Right renal cortex interstitium (tissue), 3 donors: ENCODE results near the gene REEP1. TPM values are rescaled to one million over a fixed set of nuclear protein-coding genes. Genes with fewer than 3 reads are reported as not detected.
"Not testable (repeated sequence)": the region's sequence is repeated elsewhere in the genome, so short reads cannot be mapped to it uniquely, and the experiment has no call there.

Experiments
- DNase-seq, 3 donors: peaks; one replicate each; pipeline ENCODE4 v3.0.0-alpha.2; 2013; ENCODE audit warnings: low read depth in 3 of 3, low spot score in 2 of 3
- polyA plus RNA-seq, 3 donors: library from polyadenylated mRNA; unstranded; fragments of 120-200 nt; gene quantifications; one replicate each; pipeline ENCODE4 v1.2.1, GENCODE V29; 2013; ENCODE audit not compliant: insufficient read length in 3 of 3

The REEP1 gene
- polyA plus RNA-seq, 3 donors, result 3.0 to 3.3 (median 3.0) TPM

- no peak for DNase-seq
Measured at GRCh38 chr2:86347401-86347800, 10.0 kb upstream of the REEP1 start.

- not testable (repeated sequence) for DNase-seq
Measured at GRCh38 chr2:86345783-86346370, 8.5 kb upstream of the REEP1 start.

GRCh38 chr2:86344404-86344803, 7.0 kb upstream of the REEP1 start:
- no peak for DNase-seq

GRCh38 chr2:86342488-86342887, 5.1 kb upstream of the REEP1 start:
- no peak for DNase-seq

GRCh38 chr2:86341470-86341869, 4.0 kb upstream of the REEP1 start:
- DNase-seq, result no peak

GRCh38 chr2:86338778-86339295, 1.4 kb upstream of the REEP1 start:
- DNase-seq, result no peak

GRCh38 chr2:86336675-86337243, 667 bp downstream of the REEP1 start:
- no peak for DNase-seq

GRCh38 chr2:86335865-86336674, 1.4 kb downstream of the REEP1 start:
- no peak for DNase-seq

GRCh38 chr2:86333378-86333777, 4.0 kb downstream of the REEP1 start:
- no peak for DNase-seq

GRCh38 chr2:86332654-86333053, 4.8 kb downstream of the REEP1 start:
- DNase-seq, result no peak

- DNase-seq, result no peak
Measured at GRCh38 chr2:86331384-86331783, 6.0 kb downstream of the REEP1 start.

- no peak for DNase-seq
Measured at GRCh38 chr2:86330001-86330400, 7.4 kb downstream of the REEP1 start.

- DNase-seq, result no peak
Measured at GRCh38 chr2:86323273-86324021, 14.0 kb downstream of the REEP1 start.

GRCh38 chr2:86319700-86320580, 17.5 kb downstream of the REEP1 start:
- DNase-seq, result no peak

GRCh38 chr2:86315084-86315483, 22.3 kb downstream of the REEP1 start:
- DNase-seq, result no peak

- no peak for DNase-seq
Measured at GRCh38 chr2:86314125-86314524, 23.3 kb downstream of the REEP1 start.

GRCh38 chr2:86313341-86313740, 24.1 kb downstream of the REEP1 start:
- no peak for DNase-seq

GRCh38 chr2:86311879-86312278, 25.5 kb downstream of the REEP1 start:
- DNase-seq, result no peak

GRCh38 chr2:86309966-86310365, 27.5 kb downstream of the REEP1 start:
- DNase-seq, result no peak
